ENCODE data around the gene NAA40.

Gene NAA40

DNA sequence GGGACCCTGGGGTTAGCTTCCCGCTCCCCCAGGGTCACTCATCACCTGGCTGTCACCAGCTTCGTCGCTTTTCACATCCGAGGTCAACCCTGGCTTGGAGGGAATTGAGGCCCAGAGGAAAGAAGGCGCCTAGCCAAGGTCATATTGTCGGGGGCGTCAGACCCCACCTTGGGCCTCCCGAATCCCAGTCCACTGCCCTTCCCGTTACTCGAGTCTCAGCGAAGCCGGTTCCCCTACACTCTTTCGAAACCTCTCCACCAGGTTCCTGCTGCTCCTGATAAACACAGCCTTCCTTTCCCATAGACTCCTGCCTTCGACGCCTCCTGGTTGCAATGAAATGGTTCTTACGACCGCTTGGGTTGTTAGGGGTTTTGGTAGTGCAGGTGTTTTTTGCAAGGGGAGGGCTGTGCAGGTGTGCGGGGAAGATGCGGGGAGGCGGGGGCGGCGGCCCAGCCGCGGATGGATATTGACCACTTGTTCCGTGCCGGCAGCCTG is 642 bp downstream of the NAA40 start:
- no peaks in the 10 kb centered on the region for H3K9me2 ChIP-seq (replicated peaks; ENCODE audit: control insufficient read depth, low read length)
- peak overlapping the region; percentile 98 for H3K4me2 ChIP-seq (ENCODE audit: low read length)
- peaks cover 5% of the 10 kb centered on the region; the same call in 1 of the 2 replicates for H3F3A ChIP-seq (ENCODE audit: control insufficient read depth, insufficient read depth)
- peaks cover 26% of the 10 kb centered on the region for H3K36me3 ChIP-seq (ENCODE audit: control insufficient read depth, low read length)
- H3K4me1 ChIP-seq (ENCODE audit: control insufficient read depth, low read length), result peaks cover 28% of the 10 kb centered on the region
- no peaks in the 10 kb centered on the region for H3K27me3 ChIP-seq (ENCODE audit: control insufficient read depth, low read length)
- peaks cover 56% of the 10 kb centered on the region for H3K79me2 ChIP-seq (ENCODE audit: control insufficient read depth, low read length)
- H4K20me1 ChIP-seq (ENCODE audit: control insufficient read depth, insufficient read depth, low read depth, low read length), result no peaks in the 10 kb centered on the region; the same call in 1 of the 2 replicates
- TF ChIP-seq, protein P1, sequence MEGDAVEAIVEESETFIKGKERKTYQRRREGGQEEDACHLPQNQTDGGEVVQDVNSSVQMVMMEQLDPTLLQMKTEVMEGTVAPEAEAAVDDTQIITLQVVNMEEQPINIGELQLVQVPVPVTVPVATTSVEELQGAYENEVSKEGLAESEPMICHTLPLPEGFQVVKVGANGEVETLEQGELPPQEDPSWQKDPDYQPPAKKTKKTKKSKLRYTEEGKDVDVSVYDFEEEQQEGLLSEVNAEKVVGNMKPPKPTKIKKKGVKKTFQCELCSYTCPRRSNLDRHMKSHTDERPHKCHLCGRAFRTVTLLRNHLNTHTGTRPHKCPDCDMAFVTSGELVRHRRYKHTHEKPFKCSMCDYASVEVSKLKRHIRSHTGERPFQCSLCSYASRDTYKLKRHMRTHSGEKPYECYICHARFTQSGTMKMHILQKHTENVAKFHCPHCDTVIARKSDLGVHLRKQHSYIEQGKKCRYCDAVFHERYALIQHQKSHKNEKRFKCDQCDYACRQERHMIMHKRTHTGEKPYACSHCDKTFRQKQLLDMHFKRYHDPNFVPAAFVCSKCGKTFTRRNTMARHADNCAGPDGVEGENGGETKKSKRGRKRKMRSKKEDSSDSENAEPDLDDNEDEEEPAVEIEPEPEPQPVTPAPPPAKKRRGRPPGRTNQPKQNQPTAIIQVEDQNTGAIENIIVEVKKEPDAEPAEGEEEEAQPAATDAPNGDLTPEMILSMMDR (IDR thresholded peaks at IDR 0.05; ENCODE audit: low read depth, low read length, poor library complexity, severe bottlenecking), result no peak
- no peak for TF ChIP-seq EZH2phosphoT487 (IDR thresholded peaks at IDR 0.05; ENCODE audit: borderline replicate concordance, low read length)
- H3K4me3 ChIP-seq (ENCODE audit: low read length), result peak overlapping the region; percentile 96
- H3K9me3 ChIP-seq (ENCODE audit: control insufficient read depth, insufficient read depth, low read length), result no peaks in the 10 kb centered on the region
- H3K27ac ChIP-seq (ENCODE audit: low read depth, low read length), result peak overlapping the region; percentile 59

- Histone ChIP-seq H3K27me3 (ENCODE audit: control insufficient read depth, low read length) (no peaks in the 10 kb centered on the region), H3K4me2 (ENCODE audit: low read length) (peak overlapping the region; percentile 98), H3K9me3 (ENCODE audit: control insufficient read depth, insufficient read depth, low read length) (no peaks in the 10 kb centered on the region), H3K36me3 (ENCODE audit: control insufficient read depth, low read length) (peaks cover 29% of the 10 kb centered on the region), H3K4me3 (ENCODE audit: low read length) (0 out of 2 replicates have a peak overlapping the region, but pooled peaks have one; percentile 96), H3K4me1 (ENCODE audit: control insufficient read depth, low read length) (peaks cover 28% of the 10 kb centered on the region), H3F3A (ENCODE audit: control insufficient read depth, insufficient read depth) (peaks cover 5% of the 10 kb centered on the region; the same call in 1 of the 2 replicates), H3K27ac (ENCODE audit: low read depth, low read length) (no peak overlapping the region), H3K9me2 (replicated peaks; ENCODE audit: control insufficient read depth, low read length) (no peaks in the 10 kb centered on the region), H3K79me2 (ENCODE audit: control insufficient read depth, low read length) (peaks cover 67% of the 10 kb centered on the region), H4K20me1 (ENCODE audit: control insufficient read depth, insufficient read depth, low read depth, low read length) (no peaks in the 10 kb centered on the region; the same call in 1 of the 2 replicates)
- TF ChIP-seq, protein P1 (IDR thresholded peaks at IDR 0.05; ENCODE audit: low read depth, low read length, poor library complexity, severe bottlenecking), result no peak
- TF ChIP-seq EZH2phosphoT487 (IDR thresholded peaks at IDR 0.05; ENCODE audit: borderline replicate concordance, low read length), result no peak
Observed at GRCh38 chr11:63940786-63941185, 2.0 kb downstream of the NAA40 start.

GRCh38 chr11:63941901-63942300 is 3.1 kb downstream of the NAA40 start:
- Histone ChIP-seq H4K20me1 (ENCODE audit: control insufficient read depth, insufficient read depth, low read depth, low read length) (no peaks in the 10 kb centered on the region; the same call in 1 of the 2 replicates), H3K4me1 (ENCODE audit: control insufficient read depth, low read length) (peaks cover 28% of the 10 kb centered on the region), H3K4me3 (ENCODE audit: low read length) (no peak overlapping the region), H3K9me2 (replicated peaks; ENCODE audit: control insufficient read depth, low read length) (no peaks in the 10 kb centered on the region), H3K9me3 (ENCODE audit: control insufficient read depth, insufficient read depth, low read length) (no peaks in the 10 kb centered on the region), H3K27ac (ENCODE audit: low read depth, low read length) (no peak overlapping the region), H3K79me2 (ENCODE audit: control insufficient read depth, low read length) (peaks cover 67% of the 10 kb centered on the region), H3F3A (ENCODE audit: control insufficient read depth, insufficient read depth) (peaks cover 5% of the 10 kb centered on the region; the same call in 1 of the 2 replicates), H3K36me3 (ENCODE audit: control insufficient read depth, low read length) (peaks cover 40% of the 10 kb centered on the region), H3K4me2 (ENCODE audit: low read length) (no peak overlapping the region), H3K27me3 (ENCODE audit: control insufficient read depth, low read length) (no peaks in the 10 kb centered on the region)
- TF ChIP-seq, protein P1 (IDR thresholded peaks at IDR 0.05; ENCODE audit: low read depth, low read length, poor library complexity, severe bottlenecking), result no peak
- no peak for TF ChIP-seq EZH2phosphoT487 (IDR thresholded peaks at IDR 0.05; ENCODE audit: borderline replicate concordance, low read length)

Measured in DOHH2 (cell line).